ENCODE results near the gene SFXN5. TPM values are rescaled to one million over a fixed set of nuclear protein-coding genes. Genes with fewer than 3 reads are reported as not detected.

Gene SFXN5
- polyA plus RNA-seq, 1 donor (not counting 4 experiments of a cell fraction or from before 2014, with no cell fraction given), result 6.3 TPM

GRCh38 chr2:72965016-72965415 lies 106.5 kb downstream of the SFXN5 start:
- Histone ChIP-seq H3K4me2 (ENCODE audit: control insufficient read depth, extremely low read depth, insufficient read depth, low read depth, low read length) (no peak overlapping the region), H2AFZ (ENCODE audit: control insufficient read depth, low read length) (no peak overlapping the region), H3K9me3 (ENCODE audit: control insufficient read depth, low read depth, low read length) (no peaks in the 10 kb centered on the region), H3K79me2 (ENCODE audit: control insufficient read depth, insufficient read depth, low read length) (no peaks in the 10 kb centered on the region), H4K20me1 (ENCODE audit: control insufficient read depth, extremely low read depth, insufficient read depth, low read length) (no peaks in the 10 kb centered on the region), H3K36me3 (ENCODE audit: control insufficient read depth in 2 of 2, extremely low read depth in 1 of 2, insufficient read depth in 2 of 2, low read length in 2 of 2) (no peaks in the 10 kb centered on the region), H3K27me3 (ENCODE audit: control insufficient read depth, extremely low read depth, insufficient read depth, low read length) (no peaks in the 10 kb centered on the region), H3K4me1 (ENCODE audit: control insufficient read depth, extremely low read depth, insufficient read depth, low read length) (no peaks in the 10 kb centered on the region), H3K9ac (ENCODE audit: control insufficient read depth, extremely low read depth, insufficient read depth, low read length) (no peak overlapping the region), H3K27ac (ENCODE audit: control insufficient read depth, insufficient read depth, low read length) (no peak overlapping the region), H3K4me3 (ENCODE audit: control insufficient read depth in 2 of 3, extremely low read depth in 1 of 3, insufficient read depth in 2 of 3, low read depth in 1 of 3, low read length in 3 of 3) (no peak overlapping the region), H3K9me1 (ENCODE audit: control insufficient read depth, extremely low read depth, insufficient read depth, low read length) (no peaks in the 10 kb centered on the region)
- DNase-seq (ENCODE audit: low read depth, low spot score), result no peak
- FAIRE-seq, result no peak
- dilution Hi-C loops (cut with MboI; ENCODE audit: extremely low pct_ligation_motif_present, low sequenced_read_pairs), result no loop called here
- TF ChIP-seq CTCF (optimal IDR thresholded peaks at IDR 0.05 in 1 of 3, IDR thresholded peaks at IDR 0.05 in 1 of 3, conservative IDR thresholded peaks at IDR 0.05 in 1 of 3; ENCODE audit: extremely low read depth in 1 of 3, insufficient read depth in 2 of 3, low read length in 3 of 3) (no peak), EZH2 (IDR thresholded peaks at IDR 0.05; ENCODE audit: low read length) (no peak)

- Histone ChIP-seq H3K27ac (ENCODE audit: control insufficient read depth, insufficient read depth, low read length) (no peak overlapping the region), H3K4me2 (ENCODE audit: control insufficient read depth, extremely low read depth, insufficient read depth, low read depth, low read length) (no peak overlapping the region), H3K79me2 (ENCODE audit: control insufficient read depth, insufficient read depth, low read length) (no peaks in the 10 kb centered on the region), H3K9ac (ENCODE audit: control insufficient read depth, extremely low read depth, insufficient read depth, low read length) (no peak overlapping the region), H3K9me1 (ENCODE audit: control insufficient read depth, extremely low read depth, insufficient read depth, low read length) (no peaks in the 10 kb centered on the region), H4K20me1 (ENCODE audit: control insufficient read depth, extremely low read depth, insufficient read depth, low read length) (no peaks in the 10 kb centered on the region), H3K36me3 (ENCODE audit: control insufficient read depth in 2 of 2, extremely low read depth in 1 of 2, insufficient read depth in 2 of 2, low read length in 2 of 2) (no peaks in the 10 kb centered on the region), H3K9me3 (ENCODE audit: control insufficient read depth, low read depth, low read length) (no peaks in the 10 kb centered on the region), H3K27me3 (ENCODE audit: control insufficient read depth, extremely low read depth, insufficient read depth, low read length) (no peaks in the 10 kb centered on the region), H2AFZ (ENCODE audit: control insufficient read depth, low read length) (no peak overlapping the region), H3K4me3 (ENCODE audit: control insufficient read depth in 2 of 3, extremely low read depth in 1 of 3, insufficient read depth in 2 of 3, low read depth in 1 of 3, low read length in 3 of 3) (no peak overlapping the region), H3K4me1 (ENCODE audit: control insufficient read depth, extremely low read depth, insufficient read depth, low read length) (no peaks in the 10 kb centered on the region)
- FAIRE-seq, result no peak
- DNase-seq (ENCODE audit: low read depth, low spot score), result no peak
- dilution Hi-C loops (cut with MboI; ENCODE audit: extremely low pct_ligation_motif_present, low sequenced_read_pairs), result no loop called here
- no peak for TF ChIP-seq CTCF (optimal IDR thresholded peaks at IDR 0.05 in 1 of 3, IDR thresholded peaks at IDR 0.05 in 1 of 3, conservative IDR thresholded peaks at IDR 0.05 in 1 of 3; ENCODE audit: extremely low read depth in 1 of 3, insufficient read depth in 2 of 3, low read length in 3 of 3)
- TF ChIP-seq EZH2 (IDR thresholded peaks at IDR 0.05; ENCODE audit: low read length), result no peak
Observed at GRCh38 chr2:72964146-72964525, 107.4 kb downstream of the SFXN5 start.
